Activated naive CD4-positive, alpha-beta T cell treated with anti-CD3 and anti-CD28 coated beads, Interleukin-2, amount 50 U/mL, for 16 hours (primary cell): ENCODE data around the gene OXER1.

ENCODE experiments used
- DNase-seq: peaks from one replicate; pipeline ENCODE4 v3.0.0-alpha.2; 2020

Gene OXER1

DNA sequence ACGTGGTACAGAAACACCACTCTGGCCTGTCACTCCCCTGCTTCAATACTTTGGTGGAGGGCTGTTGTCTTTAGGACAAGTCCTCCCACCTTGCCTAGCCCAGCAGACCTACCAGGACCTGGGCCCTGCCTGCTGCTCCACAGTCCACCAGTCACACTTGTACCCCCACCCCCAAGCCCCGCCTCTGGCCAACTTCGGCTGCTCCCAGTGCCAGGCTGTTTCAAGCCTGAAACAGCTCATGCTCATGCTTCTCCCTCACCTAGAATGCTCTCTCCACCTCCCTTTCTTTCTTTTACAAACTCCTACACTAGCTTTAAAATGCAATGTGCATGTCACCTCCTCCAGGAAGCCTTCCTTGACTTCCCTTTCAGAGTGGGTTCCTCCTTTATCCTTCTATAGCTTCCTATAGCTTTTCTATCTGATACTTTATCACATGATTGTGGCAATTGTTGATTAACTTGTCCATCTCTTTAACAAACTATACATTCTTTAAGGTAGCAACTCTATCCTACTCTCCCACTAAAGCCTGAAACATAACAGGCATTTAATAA lies 4.8 kb upstream of the OXER1 start:
- no peak for DNase-seq

DNA sequence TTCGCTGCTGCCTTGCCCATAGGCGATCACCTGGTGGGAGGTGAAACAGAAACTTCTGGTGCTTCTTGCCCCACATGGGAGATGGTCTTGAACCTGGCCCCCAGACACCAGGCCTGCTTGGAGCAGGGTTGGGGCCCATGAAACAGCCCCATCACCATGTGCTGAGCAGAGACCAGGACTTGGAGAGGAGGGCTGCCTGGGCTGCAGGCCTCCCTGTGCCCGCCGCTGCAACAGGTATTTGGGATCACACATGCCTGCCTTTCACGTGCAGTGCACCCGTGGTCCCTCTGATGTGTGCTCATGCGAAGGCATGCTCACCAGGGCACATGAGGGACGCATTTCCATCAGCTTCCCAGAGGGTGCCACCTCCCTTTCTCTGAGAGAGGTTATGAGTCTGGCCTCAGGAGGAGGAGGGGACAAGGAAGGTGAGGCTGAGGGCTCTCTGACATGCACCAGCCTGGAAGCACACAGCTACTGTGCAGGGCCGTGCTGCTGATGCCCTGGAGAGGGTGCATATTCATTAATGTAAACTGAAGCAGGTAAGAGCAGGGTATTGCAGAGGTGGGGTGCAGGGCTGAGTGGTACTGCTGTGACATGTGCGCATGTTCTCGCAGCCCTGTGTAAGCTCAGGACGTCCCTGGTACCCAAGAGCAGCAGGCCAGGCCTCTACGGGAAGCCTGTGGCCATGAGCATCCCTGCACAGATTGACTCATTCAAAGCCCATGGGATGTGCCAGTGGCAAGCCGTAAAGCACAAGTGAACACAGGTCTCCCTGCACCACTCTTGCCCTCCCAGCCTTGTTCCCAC lies 4.2 kb upstream of the OXER1 start:
- no peak for DNase-seq

DNA sequence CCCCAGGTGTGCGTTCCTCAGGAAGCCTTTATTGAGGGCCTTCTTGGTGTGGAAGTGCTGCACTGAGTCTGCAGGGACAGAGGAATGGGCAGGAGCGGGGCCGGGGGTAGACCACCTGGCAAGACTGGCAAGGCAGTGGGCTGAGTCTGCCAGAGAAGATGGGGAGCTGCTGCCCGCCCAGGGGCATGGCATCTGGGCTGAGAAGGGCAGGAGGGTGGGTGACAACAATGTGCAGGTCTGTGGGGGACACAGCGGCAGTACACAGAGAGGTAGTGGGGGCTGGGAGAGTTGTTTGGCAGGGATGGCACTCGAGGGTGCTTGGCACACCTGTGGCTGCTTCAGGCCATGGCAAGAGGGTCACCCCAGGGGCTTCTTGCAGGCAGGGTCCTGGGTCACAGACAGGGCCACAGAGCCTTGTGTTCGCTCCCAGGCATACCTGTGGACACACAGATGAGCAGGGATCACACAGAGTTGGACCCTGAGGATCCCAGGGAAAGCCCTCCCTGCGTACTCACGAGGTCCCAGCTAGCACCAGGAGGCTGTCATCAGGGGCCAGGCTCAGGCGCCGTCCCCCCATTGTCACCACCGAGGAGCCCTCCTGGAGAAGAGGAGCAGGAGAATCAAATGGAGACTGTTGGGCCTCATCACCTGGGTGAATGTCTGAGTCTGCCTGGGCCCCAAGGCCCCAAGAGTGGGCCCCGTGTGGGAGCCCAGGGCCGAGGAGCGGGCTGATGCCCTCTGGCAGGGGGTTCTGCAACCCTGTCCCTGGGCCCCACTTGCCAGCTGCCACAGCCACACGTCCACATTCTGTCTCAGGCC lies 3.4 kb upstream of the OXER1 start:
- no peak for DNase-seq

DNA sequence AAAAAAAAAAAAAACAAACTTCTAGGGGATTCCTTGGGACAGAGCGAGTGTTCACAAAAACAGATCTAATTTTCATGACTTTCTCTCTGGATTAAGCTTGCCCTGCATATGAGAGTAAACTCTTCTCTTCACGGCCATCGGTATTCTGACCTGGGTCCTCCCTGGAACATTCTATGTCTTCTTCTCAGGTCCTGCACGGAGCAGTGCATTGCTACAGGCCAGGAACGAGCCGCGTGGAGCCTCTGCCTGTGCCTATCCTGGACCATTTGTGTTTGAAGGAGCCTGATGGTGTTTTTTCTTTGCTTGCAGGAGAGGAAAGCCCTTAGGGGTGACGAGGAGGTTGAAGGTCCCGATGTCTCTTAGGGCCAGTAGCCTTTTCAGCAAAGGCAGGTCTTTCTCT lies 1.8 kb upstream of the OXER1 start:
- DNase-seq: no peak

DNA sequence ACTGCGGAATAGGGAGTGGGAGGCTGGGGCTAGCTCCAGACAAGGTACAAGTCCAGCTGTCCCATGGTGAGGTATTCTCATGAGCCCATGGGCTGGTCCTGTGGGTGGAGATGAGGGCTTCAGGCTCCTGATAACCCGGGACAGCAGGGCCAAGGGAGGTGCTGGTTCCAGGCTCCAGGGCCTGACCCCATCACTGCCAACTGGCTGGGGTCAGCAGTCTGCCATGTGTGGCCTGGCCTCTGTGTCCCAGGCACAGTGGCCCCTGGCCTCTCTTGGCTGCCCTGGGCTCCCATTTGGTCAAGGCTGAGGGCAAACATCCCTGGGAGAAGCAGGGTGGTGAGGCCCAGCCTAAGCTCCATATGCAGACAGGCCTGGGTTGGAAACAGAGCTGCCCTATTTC lies 966 bp upstream of the OXER1 start:
- no peak for DNase-seq

DNA sequence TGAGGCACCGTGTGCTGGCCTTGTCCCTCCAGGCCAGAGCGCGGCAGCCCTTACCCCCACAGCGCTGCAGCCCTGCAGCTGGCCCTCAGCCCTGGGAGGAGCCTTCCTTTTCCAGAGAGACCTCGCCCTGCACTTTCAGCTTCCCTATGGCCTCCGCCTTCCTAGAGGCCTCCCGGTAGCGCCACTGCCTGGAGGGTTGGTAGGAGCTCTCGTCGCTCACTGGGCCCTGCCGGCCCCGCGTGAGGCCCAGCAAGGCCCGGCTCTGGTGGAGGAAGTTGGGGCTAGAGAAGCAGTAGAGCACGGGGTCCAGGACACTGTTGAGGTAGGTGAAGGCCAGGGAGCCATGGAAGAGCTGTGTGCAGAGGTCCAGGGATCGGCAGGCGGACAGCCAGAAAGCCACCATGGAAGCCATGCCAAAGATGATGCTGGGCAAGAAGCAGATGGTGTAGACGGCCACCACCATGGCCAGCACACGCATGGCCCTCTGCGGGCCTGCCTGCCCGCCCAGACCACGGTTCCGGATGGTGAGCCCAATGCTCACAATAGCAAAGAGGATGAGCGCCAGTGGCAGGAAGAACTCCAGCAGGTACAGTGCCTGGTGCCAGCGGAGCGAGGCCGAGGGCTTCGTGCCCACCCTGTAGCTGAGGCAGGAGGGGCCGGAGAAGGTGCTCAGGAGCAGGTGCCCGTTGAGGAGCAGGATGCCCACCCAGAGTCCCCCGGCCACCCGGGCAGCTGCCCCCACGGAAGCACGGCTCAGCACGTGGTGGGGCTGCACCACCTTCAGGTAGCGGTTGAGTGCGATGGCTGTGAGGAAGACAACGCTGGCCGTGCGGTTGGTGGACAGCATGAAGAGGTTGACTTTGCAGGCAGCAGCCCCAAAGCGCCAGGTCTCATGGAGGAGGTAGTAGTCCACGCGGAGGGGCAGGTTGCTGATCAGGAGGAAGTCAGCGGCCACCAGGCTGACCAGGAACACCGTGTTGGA lies 821 bp downstream of the OXER1 start:
- DNase-seq: no peak

DNA sequence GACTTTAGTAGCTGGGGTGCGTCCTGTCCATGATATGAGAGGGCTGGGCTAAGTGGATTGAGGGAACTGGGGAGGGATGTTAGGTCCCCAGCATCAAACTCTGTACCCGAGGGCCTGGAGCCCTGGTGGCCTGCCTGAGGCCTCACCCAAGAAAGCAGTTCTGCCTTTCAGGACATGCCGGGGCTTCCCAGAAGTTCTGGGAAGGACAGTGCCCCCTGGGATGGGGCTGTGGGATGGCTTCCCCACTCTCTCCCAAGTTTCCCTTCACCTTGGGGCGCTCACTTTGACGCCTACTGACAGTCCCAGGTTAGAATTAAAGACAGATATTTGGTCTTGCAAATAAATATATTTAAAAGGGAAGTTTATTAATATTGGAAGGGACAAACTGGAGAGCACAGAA lies 1.8 kb downstream of the OXER1 start:
- no peak for DNase-seq

DNA sequence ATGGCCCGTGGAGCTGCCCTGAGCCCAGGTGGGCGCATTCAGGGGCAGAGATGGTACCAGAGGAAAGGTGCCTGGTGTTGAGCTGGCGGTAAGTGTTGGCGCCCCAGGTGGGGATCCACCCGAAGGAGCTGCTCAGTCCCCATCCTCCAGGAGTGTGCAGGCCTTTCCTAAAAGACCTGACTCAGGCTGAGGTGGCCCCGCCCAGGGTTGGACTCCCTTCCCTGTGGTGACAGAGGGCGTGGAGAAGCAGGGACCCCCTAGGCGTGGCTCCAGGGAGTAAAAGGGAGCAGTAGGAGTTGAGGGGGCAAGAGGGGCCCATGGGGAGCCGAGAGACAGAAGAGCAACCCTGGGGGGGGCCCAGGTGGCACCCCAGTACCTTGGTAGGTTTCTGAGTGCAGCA lies 2.4 kb downstream of the OXER1 start:
- DNase-seq: no peak

DNA sequence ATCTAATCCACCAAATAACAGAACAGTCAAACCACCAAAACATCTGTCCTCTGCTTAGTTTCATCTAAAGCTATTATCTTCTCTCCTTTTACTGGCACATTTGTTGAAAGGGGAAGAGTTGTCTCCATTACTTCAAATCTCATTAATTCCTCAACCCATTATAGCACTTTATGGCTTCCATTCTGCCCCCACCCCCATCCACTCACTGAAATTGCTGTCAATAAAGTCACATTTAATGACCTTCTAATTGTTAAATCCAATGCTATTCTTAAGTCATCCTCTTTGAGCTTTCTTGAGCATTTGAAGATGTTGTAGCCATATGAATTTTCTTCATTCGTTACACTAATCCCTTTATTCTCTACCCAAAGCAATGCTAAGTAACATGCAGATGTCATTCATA lies 5.2 kb downstream of the OXER1 start:
- DNase-seq: no peak

DNA sequence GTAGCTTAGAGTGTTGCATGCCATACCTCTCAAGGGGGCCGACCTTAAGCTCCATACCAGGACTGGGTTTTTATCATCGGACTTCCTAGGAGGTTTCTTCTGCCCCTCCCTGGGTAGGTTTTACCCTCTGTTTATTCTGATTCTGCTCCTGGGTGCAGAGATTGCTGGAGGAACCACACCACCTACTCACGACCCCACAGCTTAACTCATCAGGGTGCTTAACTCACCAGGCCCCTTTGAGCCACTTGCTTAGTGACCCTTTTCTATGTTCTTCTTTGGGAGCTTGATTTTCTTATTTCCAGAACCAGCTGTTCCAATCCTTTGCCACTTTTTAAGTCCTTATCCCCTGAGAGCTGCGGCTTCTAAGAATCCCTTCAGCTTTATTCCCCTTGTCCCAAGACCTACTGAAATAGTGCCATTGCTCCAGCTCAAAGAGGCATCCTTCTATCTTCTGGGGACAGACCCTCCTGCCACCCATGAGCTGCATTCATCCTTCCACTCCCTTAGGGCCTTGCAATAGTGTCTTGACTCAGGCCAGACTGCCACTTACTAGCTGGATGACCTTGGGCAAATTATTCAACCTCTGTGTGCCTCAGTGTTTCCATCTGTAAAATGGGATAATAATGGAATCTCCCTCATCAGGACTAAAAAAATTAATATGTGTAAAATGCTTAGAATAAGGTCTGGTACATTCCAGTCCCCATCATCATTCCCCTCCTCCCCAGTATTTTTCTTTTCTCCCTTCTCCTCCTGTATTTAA lies 5.8 kb downstream of the OXER1 start:
- DNase-seq: no peak

DNA sequence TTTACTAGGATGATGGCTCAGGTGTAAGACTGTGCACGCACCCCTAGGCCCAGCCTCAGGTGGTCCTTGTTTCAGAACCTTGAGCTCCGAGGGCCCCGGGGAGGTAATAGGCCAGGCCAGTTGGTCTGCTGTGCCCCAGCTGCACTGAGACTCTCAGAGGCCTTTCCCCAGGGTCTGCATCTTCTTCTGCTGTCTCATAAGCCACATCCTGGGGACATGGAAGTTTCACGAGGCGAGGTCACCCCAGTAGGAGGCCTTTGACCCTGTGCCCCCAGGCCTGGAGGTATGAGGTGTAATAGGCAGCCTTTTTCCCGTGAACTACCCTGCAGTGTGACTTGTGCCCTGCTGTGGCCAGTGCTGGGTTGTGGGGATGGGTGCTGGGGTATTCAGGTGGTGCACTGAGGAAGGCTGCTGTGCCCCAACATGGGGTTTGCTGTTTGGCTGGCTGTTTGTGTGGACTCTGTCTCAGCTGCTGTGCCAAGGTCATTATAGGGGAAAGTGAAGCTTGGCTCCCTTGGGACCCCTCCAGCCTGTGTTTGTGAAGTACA lies 6.9 kb downstream of the OXER1 start:
- no peak for DNase-seq

DNA sequence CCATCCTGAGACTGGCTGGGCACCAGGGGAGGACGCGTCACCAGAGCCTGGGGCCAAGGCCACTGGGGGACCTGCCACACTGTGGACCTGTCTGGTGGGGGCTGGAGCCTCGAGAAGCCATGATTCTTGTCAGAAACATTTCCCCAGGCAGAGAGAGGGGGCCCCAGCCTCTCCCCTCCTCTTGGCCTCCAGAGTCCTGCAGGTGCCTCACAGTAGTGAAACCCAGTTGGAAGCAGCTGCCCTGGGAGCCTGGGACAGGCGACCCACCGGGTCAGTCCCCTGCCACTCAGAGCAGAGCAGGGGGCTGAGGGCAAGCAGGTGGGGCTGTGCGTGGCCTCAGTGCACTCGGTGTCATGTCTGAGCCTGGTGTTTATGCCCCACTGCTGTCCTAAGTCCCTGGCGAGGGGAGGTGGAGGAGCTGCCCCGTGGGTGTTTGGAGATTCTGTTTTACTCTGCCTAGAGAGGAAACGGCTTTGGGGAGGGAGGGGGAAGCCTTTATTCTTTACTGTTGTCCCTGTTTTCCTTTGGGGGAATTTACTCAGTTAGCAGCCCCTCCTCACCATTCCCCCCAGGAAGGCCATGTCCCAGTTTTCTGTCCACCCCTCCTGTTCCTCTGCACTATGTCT lies 7.7 kb downstream of the OXER1 start:
- no peak for DNase-seq

DNA sequence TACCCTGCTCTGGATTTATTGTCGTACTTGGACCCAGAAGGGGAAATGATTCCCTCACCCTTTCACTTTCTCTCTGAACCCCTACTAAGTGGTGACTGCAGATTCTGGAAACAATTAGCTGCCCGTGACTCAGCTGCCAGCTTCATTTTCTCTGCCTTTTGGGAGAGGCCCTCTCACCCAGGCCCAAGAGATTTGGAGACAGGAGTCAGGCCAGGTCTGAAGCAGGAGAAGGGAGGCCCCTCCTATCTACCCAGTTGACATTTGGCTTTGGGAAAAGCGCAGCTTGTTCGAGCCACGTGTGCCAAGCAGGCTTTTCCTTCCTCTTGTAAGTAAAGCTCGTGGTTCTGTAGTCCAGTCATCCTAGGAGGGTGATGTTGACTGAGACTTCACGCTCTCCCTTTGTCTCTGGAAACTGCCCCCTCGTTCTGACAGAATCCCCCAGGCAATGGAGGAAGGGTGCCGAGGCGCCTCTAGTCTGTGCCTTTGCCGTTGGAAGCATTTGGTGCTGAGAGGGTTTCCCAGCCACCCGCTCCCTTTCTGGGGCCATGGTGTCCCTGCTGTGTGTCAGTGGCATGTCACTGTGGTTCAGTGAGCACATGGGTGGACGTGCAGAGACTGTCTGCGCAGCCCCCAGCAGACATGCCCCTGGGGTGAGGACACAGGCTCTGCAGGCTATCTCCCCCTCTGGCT lies 8.6 kb downstream of the OXER1 start:
- no peak for DNase-seq

DNA sequence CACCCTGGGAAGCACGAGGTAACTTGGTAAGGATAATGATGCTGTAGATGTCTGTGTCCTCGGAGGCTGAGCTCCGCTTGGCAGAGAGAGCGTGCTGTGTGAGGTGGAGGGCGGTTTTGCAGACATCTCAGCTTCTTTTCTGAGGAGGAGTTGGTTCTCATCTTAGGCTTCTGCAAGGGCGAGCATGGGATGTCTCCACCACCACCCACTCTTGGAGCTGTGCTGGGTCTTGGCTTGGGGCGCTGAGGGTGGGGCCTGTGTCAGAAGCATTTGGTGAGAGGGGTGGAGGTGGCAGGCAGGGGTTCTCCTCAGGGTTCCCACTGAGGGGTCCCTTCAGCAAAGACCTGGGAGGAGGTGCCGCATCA lies 9.2 kb downstream of the OXER1 start:
- DNase-seq: no peak

DNA sequence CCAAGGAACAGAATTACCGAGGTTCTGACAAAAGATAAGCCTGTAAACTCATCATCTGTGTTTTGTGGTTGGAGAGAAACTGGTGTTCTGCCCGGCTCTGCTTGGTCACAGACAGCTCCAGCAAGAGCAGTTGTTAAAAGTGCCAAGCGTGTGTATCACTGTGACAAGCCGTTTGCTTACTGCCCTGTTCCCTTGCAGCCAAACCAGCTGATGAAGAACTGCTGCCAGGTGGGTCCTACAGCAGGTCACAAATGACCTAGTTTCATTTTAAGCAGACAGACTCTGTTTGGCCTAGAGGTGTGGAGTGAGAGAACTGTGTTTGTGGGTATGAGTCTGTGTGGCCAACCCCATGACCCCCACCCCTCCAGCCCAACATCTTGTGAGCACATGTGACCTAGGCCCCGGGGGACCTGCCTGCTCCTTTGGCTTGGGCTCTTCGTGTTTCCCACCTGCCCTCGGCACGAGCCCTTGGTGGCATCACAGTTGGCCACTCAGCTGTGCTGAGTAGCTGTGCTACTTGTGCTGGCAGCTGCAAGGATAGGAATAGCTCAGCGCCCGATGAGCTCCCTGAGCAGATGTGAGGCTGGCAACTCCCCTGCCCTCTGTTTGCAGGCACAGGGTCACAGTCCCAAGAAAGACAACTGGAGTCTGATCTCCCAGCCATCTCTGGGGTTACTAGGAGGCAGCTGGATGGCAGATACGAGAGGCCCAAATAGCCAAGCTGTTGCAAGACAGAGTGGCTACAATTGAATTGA lies 9.7 kb downstream of the OXER1 start:
- DNase-seq: no peak

DNA sequence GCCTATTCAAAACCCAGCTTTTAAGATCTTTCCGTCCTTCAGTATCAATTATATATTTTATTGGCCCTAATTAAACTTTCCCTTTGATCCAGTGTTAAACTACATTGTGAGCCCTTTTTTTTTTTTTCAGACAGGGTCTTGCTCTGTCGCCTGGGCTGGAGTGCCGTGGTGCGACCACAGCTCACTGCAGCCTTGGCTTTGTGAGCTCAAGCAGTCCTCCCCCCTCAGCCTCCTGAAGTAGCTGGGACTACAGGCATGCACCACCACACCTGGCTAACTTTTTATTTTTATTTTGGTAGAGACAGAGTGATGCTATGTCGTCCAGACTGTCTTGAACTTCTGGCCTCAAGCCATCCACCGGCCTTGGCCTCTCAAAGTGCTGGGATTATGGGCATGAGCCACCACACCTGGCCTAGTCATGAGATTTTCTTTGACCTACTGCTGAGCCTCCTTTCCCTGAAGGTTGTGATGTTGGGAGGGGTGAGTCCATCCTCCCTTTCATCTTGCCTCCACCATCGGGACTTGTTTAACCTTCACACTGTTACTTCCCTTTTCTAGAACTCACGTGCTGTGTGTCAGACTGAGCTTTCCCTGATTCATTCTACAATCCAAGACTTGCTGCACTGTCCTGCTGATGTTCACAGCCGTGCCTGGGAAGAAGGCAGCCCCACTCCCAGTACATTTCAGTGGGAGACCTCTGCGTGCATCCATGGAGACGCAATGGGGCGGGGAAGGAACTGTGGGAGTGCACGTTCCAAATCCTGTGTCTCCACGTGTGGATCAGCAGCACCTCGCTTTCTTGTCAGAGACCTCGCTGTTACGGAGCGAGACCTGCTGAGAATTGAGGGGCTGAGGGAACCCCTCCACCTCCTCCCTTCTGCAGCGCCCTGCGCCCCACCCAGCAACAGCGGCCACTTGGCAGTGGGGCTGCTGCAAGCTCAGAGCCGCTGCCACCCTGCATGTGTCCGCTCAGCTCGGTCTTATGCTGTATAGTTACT lies 10.8 kb downstream of the OXER1 start:
- DNase-seq: no peak

DNA sequence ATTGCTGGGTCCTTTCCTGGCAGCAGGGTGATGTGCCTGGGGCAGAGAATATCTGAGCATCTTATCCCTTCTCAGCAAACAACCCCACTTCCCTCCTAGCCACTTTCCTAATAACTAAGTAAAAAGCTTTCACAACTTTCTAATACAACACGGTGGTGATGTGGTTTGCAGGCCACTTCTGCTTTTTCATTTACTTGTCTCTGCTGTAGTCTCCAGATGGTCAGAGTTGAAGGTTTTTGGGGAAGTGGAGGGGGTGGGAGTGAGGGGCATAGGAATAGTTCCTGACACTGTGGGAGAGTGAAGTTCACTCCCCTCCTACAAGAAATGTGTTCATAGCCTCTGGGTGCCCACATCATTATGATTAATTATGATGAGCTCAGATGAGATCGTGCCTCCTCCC lies 11.6 kb downstream of the OXER1 start:
- no peak for DNase-seq

DNA sequence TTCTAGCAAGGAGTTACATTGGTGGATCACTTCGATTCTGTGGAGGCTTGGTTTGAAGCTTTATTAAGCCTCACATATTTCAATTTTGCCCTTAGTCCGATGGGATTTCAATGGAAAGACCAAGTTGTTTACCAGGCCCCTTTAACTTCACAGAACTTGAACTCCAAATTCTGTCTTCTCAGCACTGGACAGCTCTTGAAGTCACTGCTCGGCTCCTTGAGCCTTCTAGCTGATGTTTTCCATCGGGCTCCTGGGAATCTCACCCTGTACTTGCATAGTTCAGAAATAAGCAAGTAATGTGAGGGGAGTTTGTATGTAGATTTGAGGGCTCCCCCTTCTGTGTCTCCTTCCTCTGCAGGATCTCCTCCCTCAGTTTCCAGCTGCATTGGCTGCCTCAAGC lies 15.1 kb downstream of the OXER1 start:
- DNase-seq: no peak

DNA sequence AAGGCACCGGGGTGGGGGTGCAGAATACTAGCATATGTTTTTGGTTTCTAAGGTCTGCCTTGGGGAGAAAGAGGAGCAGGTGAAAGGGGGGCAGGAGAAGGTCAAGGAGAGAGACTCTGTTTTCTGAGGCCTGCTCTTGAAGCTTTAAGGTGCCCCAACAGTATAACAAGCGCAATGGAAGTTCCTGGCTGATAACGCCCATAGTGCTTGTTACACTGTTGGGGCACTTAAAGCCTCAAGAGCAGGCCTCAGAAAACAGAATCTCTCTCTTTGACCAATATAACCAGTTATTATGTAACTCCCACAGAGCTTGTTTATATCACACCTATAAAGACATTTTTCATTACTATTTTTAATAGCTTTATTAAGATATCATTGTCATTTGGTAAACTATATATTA lies 16.5 kb downstream of the OXER1 start:
- DNase-seq: no peak
